GM12878 (cell line): ENCODE data around the gene OR5V1. TPM values are rescaled to one million over a fixed set of nuclear protein-coding genes. Genes with fewer than 3 reads are reported as not detected.

Experiments
- ATAC-seq: fragments of 200-7000 bp; cut with Tn5 transposase; 3 replicates; pipeline ENCODE4 v1.9.1; 2020; ENCODE audit warnings: mild to moderate bottlenecking, moderate library complexity
- BruUV-seq: library from RNA; stranded (reverse); fragments of 400-500 nt; replicated peaks from 2 replicates; lab custom pipeline; 2021; lab: Mats Ljungman, UMichigan
- CTCF ChIA-PET: fragments of 300-600 bp; sonication (Branson Sonifier 250); formaldehyde crosslinking; extraction: SDS; loops from one replicate; lab custom pipeline; 2021; ENCODE audit warnings: inconsistent platforms; lab: Yijun Ruan, JAX
- POLR2A ChIA-PET: fragments of 350-600 bp; formaldehyde crosslinking; extraction: SDS; loops from one replicate; lab custom pipeline; 2021; ENCODE audit warnings: inconsistent platforms; lab: Charles Lee
- RAD21 ChIA-PET: fragments of 300-600 bp; sonication (Branson Sonifier 250); formaldehyde crosslinking; loops from one replicate; lab custom pipeline; 2023; ENCODE audit warnings: antibody characterized with exemption; ENCODE audit not compliant: unreplicated experiment; lab: Charles Lee
- SMC1A ChIA-PET: fragments of 300-600 bp; sonication (Branson Sonifier 250); formaldehyde crosslinking; loops from one replicate; lab custom pipeline; 2023; ENCODE audit not compliant: unreplicated experiment, uncharacterized antibody; lab: Charles Lee
- DNase-seq: peaks from one replicate; pipeline ENCODE4 v3.0.0-alpha.2; 2011; ENCODE audit warnings: low read depth, low spot score
- FAIRE-seq: peaks from 3 replicates; lab custom pipeline; 2011; peaks lifted over from hg19 to GRCh38; lab: Jason Lieb, UNC
- H2AFZ ChIP-seq: 2 replicates; pipeline ENCODE4 v1.6.0; 2011; ENCODE audit warnings: low read depth, low read length, control low read depth; ENCODE audit not compliant: control insufficient read depth
- H3K27ac ChIP-seq: 2 replicates; pipeline ENCODE4 v1.5.1; 2011; ENCODE audit warnings: control low read depth; ENCODE audit not compliant: control insufficient read depth, insufficient read depth
- H3K27me3 ChIP-seq, 2 experiments: replicated peaks in 1 of 2; 2 replicates each; pipeline versions ENCODE4 v1.6.0 to v1.6.1; 2011; ENCODE audit warnings: low read length in 1 of 2; ENCODE audit not compliant: control insufficient read depth in 2 of 2, insufficient read depth in 2 of 2
- H3K36me3 ChIP-seq, 2 experiments: 2 replicates each; pipeline ENCODE4 v1.5.1; 2011; ENCODE audit warnings: low read length in 1 of 2; ENCODE audit not compliant: control insufficient read depth in 2 of 2, insufficient read depth in 2 of 2
- H3K4me1 ChIP-seq: 2 replicates; pipeline ENCODE4 v1.6.1; 2011; ENCODE audit warnings: mild to moderate bottlenecking, low read length, moderate library complexity, mixed read lengths; ENCODE audit not compliant: control insufficient read depth, insufficient read depth
- H3K4me2 ChIP-seq: 2 replicates; pipeline ENCODE4 v1.6.0; 2011; ENCODE audit warnings: control low read depth; ENCODE audit not compliant: control insufficient read depth, insufficient read depth
- H3K4me3 ChIP-seq: fragments of 200-600 bp; sonication (generic); 2 replicates; pipeline ENCODE4 v1.5.1; 2016
- H3K79me2 ChIP-seq: 2 replicates; pipeline ENCODE4 v1.6.0; 2011; ENCODE audit warnings: low read length; ENCODE audit not compliant: control insufficient read depth, insufficient read depth
- H3K9ac ChIP-seq: 2 replicates; pipeline ENCODE4 v1.8.0; 2011; ENCODE audit warnings: low read length, control low read depth, mixed read lengths; ENCODE audit not compliant: control insufficient read depth, insufficient read depth
- H3K9me3 ChIP-seq: replicated peaks from 3 replicates; pipeline ENCODE4 v1.5.1; 2011; ENCODE audit warnings: mild to moderate bottlenecking, low read length; ENCODE audit not compliant: control insufficient read depth, insufficient read depth
- H4K20me1 ChIP-seq: 2 replicates; pipeline ENCODE4 v1.6.0; 2011; ENCODE audit not compliant: control insufficient read depth, insufficient read depth
- BCLAF1 ChIP-seq: fragments of 450-650 bp; IDR thresholded peaks from 2 replicates; pipeline ENCODE4 v1.6.1; 2017; ENCODE audit warnings: antibody characterized with exemption, mild to moderate bottlenecking, moderate library complexity
- CREB1 ChIP-seq: IDR thresholded peaks from 2 replicates; pipeline ENCODE4 v1.6.1; 2012; ENCODE audit warnings: low read depth, mild to moderate bottlenecking, inconsistent platforms
- ESRRA ChIP-seq: IDR thresholded peaks from 2 replicates; pipeline ENCODE4 v1.6.1; 2012; ENCODE audit warnings: mild to moderate bottlenecking, low read length, improper control_type of control experiment
- KLF5 ChIP-seq: fragments of 450-650 bp; IDR thresholded peaks from 2 replicates; pipeline ENCODE4 v1.6.1; 2014; ENCODE audit warnings: mild to moderate bottlenecking; ENCODE audit not compliant: partially characterized antibody
- NKRF ChIP-seq: fragments of 450-650 bp; conservative IDR thresholded peaks from 2 replicates; pipeline ENCODE4 v1.6.1; 2017; ENCODE audit warnings: mild to moderate bottlenecking, moderate library complexity
- PAX8 ChIP-seq: fragments of 450-650 bp; IDR thresholded peaks from 2 replicates; pipeline ENCODE4 v1.6.1; 2017; ENCODE audit warnings: mild to moderate bottlenecking, moderate library complexity
- POLR2AphosphoS2 ChIP-seq: IDR thresholded peaks from 2 replicates; pipeline ENCODE4 v1.6.1; 2011; ENCODE audit warnings: low read depth, mild to moderate bottlenecking, low read length, improper control_type of control experiment, moderate library complexity
- POLR2AphosphoS5 ChIP-seq: IDR thresholded peaks from 2 replicates; pipeline ENCODE4 v1.6.1; 2011; ENCODE audit warnings: mild to moderate bottlenecking, low read length, inconsistent platforms
- REST ChIP-seq: IDR thresholded peaks from 2 replicates; pipeline ENCODE4 v1.6.1; 2012; ENCODE audit warnings: mild to moderate bottlenecking, low read depth, low read length
- SMAD1 ChIP-seq: fragments of 450-650 bp; IDR thresholded peaks from 2 replicates; pipeline ENCODE4 v1.6.1; 2018; ENCODE audit warnings: mild to moderate bottlenecking, low read depth; ENCODE audit not compliant: partially characterized antibody
- WGBS: methylation state at CpG from one replicate; pipeline ENCODE4 v1.1.6; 2016; ENCODE audit warnings: low lambda C conversion rate; ENCODE audit not compliant: insufficient replicate concordance, insufficient coverage; ENCODE audit errors: missing lambda C conversion rate; 5-methylcytosine and 5-hydroxymethylcytosine counted together
- in situ Hi-C: fragments of 300-500 bp; cut with MboI; formaldehyde crosslinking; loops from 9 replicates; pipeline ENCODE4 v1.14.3; 2018; ENCODE audit warnings: mixed read lengths
- intact Hi-C: fragments of 100-400 bp; cut with micrococcal nuclease; formaldehyde crosslinking; loops from one replicate; pipeline ENCODE4 v1.14.2; 2022; ENCODE audit not compliant: unreplicated experiment
- polyA plus RNA-seq, 11 experiments: library from polyadenylated mRNA; depleted of rRNA in 4 of 11; unstranded in 6 of 11; stranded (reverse) in 5 of 11; fragments of >200 nt; fragmentation: Nextera tagmentation in 4 of 11; fragmentation: Illumina TruSeq in 1 of 11; extraction: Ambion mirVana in 4 of 11; extraction: Trizol in 1 of 11; gene quantifications; 1 replicate in 1 of 11; 2 replicates in 10 of 11; pipeline versions ENCODE4 v1.2.1 to v1.2.3, GENCODE V29; 2011 to 2016; ENCODE audit warnings: inconsistent platforms in 2 of 11, missing spikeins in 2 of 11, low read depth in 1 of 11
- total RNA-seq, 4 experiments: library from RNA; depleted of rRNA in 3 of 4; stranded (reverse); fragments of >200 nt in 3 of 4; fragmentation: Illumina TruSeq in 1 of 4; extraction: Trizol in 1 of 4; gene quantifications; 2 replicates each; pipeline versions ENCODE4 v1.2.1 to v1.2.3, GENCODE V29; 2013 to 2021

Gene OR5V1
- total and polyA plus RNA-seq, 10 of the 15 experiments (the other 5 are each of a cell fraction or from before 2014, with no cell fraction given) = not detected

GRCh38 chr6:29336269-29336668 is 32.4 kb downstream of the OR5V1 start:
- H3K9me3 ChIP-seq = no peaks in the 10 kb centered on the region
- SMC1A ChIA-PET = no interaction called here
- no peak overlapping the region for H3K4me2 ChIP-seq
- H3K4me3 ChIP-seq = no peak overlapping the region
- H3K79me2 ChIP-seq = no peaks in the 10 kb centered on the region
- in situ Hi-C loops (no loop called here), intact Hi-C loops (no loop called here)
- no peak for FAIRE-seq
- no peak overlapping the region for H2AFZ ChIP-seq
- CTCF ChIA-PET = no interaction called here
- H3K27me3 ChIP-seq = no peaks in the 10 kb centered on the region
- RAD21 ChIA-PET = no interaction called here
- no peaks in the 10 kb centered on the region for H3K4me1 ChIP-seq
- TF ChIP-seq REST (no peak), CREB1 (no peak), BCLAF1 (no peak), KLF5 (no peak), PAX8 (no peak), ESRRA (no peak), SMAD1 (no peak), POLR2AphosphoS2 (no peak), POLR2AphosphoS5 (no peak), NKRF (no peak)
- POLR2A ChIA-PET = no interaction called here
- H4K20me1 ChIP-seq = no peaks in the 10 kb centered on the region
- 21% methylated on average over 2 of the region's 2 CpGs for WGBS
- H3K36me3 ChIP-seq = no peaks in the 10 kb centered on the region
- no peak overlapping the region for H3K27ac ChIP-seq
- BruUV-seq = no TSS peak
- DNase-seq = no peak
- H3K9ac ChIP-seq = no peak overlapping the region
- no peak for ATAC-seq
